ENCODE results near the gene PAPPA2. TPM values are rescaled to one million over a fixed set of nuclear protein-coding genes. Genes with fewer than 3 reads are reported as not detected.

PAPPA2 gene
- total RNA-seq, 2 experiments from 2014 or later = 0.19 TPM; not detected in 1

DNA sequence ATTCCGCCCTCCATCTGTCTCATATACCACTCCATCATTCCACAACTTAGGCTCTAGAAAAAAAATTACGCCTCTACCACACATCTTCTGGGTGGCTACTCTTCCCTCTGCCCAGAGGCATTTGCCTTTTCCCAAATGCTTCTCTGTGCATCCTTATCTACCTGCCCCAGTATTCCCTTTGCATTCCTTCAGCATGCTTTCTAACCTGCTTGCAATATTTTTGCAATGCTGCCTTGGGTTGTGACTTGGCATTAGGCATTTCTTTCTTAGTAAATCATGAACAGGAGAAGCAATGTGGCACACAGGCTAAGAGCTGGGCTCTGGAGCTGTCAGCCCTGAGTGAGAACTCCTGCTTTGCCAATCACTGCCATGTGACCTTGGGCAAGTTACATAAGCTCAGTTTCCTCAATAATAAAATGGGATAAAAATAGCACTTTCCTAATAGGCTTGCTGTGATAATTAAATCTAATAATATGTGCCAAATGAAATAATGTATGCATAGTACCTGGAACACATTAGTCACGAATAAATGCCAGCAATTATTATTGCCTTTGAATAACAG is 425.6 kb downstream of the PAPPA2 start:
- H3K79me2 ChIP-seq (ENCODE audit: insufficient read depth, low read depth, low read length) = no peaks in the 10 kb centered on the region
- H3K27ac ChIP-seq (ENCODE audit: low read depth, low read length, poor library complexity, severe bottlenecking) = no peak overlapping the region
- TF ChIP-seq EZH2phosphoT487 (IDR thresholded peaks at IDR 0.05; ENCODE audit: borderline replicate concordance, low read depth, low read length) (no peak), CTCF (conservative IDR thresholded peaks at IDR 0.05; ENCODE audit: low read length) (no peak)
- BruUV-seq (replicated peaks) = no TSS peak
- no peak for DNase-seq (ENCODE audit: low spot score)
- no peaks in the 10 kb centered on the region for H3K4me1 ChIP-seq (ENCODE audit: insufficient read depth, low read length, poor library complexity, severe bottlenecking)
- no peak overlapping the region for H3K4me3 ChIP-seq (ENCODE audit: low read depth, low read length, poor library complexity, severe bottlenecking)
- H2AFZ ChIP-seq (ENCODE audit: low read length) = no peak overlapping the region
- H3K9me3 ChIP-seq (ENCODE audit: low read length) = no peaks in the 10 kb centered on the region
- H3K9me2 ChIP-seq (ENCODE audit: insufficient read depth, low read length) = no peaks in the 10 kb centered on the region
- ChIA-PET CTCF (ENCODE audit: unreplicated experiment) (no interaction called here), POLR2A (interaction anchor here (0.5 kb wide), 1 partner anchor 619 kb away, joined by 3 read pairs; no protein-coding TSS in a partner anchor)
- no peaks in the 10 kb centered on the region for H3K36me3 ChIP-seq (ENCODE audit: insufficient read depth, low read length)
- no peak overlapping the region for H3K4me2 ChIP-seq (ENCODE audit: low read length)
- no peaks in the 10 kb centered on the region for H4K20me1 ChIP-seq (ENCODE audit: insufficient read depth, low read length)
- intact Hi-C loops (cut with micrococcal nuclease; ENCODE audit: unreplicated experiment) = loop anchor here (10.0 kb wide), 1 partner anchor 514 kb away; no protein-coding TSS in a partner anchor

DNA sequence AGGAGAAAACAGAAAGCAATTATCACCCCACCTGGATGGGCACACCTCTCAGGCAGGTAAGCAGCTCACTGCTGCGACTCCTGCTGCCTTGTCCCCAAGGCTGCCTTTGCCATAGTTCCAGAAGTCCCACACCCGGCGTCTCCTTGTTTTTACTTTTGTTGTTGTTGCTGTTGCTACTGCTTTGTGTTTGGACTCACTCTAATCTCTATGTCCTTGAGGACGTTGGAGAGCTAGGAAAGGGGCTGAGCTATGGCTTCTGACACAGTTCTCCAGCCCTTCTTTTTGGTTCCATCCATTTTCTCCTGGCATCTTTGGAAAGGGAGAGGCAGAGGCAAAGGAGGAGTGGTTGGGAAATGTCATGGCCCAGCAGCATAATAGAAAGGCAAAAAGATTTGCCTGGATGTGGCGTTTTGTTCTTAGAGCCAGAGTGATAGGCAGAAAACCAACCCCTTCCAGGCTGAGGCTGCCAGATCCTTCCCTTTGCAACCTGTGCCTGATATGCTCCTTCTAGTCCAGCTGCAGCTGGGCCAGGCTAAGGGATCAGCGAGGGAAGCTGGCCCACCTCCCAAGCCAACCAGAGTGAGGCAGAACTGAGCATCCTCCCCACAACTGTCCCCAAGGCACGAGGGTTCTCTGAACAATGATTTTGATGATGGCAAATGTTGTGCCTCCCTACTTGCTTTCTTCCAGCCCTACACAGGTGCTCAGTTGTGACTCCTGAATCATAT is 430.8 kb downstream of the PAPPA2 start:
- POLR2A ChIA-PET = no interaction called here
- intact Hi-C loops (cut with micrococcal nuclease; ENCODE audit: unreplicated experiment) = no loop called here
- CTCF ChIA-PET (ENCODE audit: unreplicated experiment) = no interaction called here

More for the DNA sequence above, 430.8 kb downstream of the PAPPA2 start:
- no peaks in the 10 kb centered on the region for H3K79me2 ChIP-seq (ENCODE audit: insufficient read depth, low read depth, low read length)
- TF ChIP-seq CTCF (conservative IDR thresholded peaks at IDR 0.05; ENCODE audit: low read length) (no peak), EZH2phosphoT487 (IDR thresholded peaks at IDR 0.05; ENCODE audit: borderline replicate concordance, low read depth, low read length) (no peak)
- H4K20me1 ChIP-seq (ENCODE audit: insufficient read depth, low read length) = no peaks in the 10 kb centered on the region
- no peak overlapping the region for H3K4me2 ChIP-seq (ENCODE audit: low read length)
- no peak overlapping the region for H3K4me3 ChIP-seq (ENCODE audit: low read depth, low read length, poor library complexity, severe bottlenecking)
- no peaks in the 10 kb centered on the region for H3K36me3 ChIP-seq (ENCODE audit: insufficient read depth, low read length)
- no peaks in the 10 kb centered on the region for H3K9me3 ChIP-seq (ENCODE audit: low read length)
- no peak for DNase-seq (ENCODE audit: low spot score)
- no peaks in the 10 kb centered on the region for H3K4me1 ChIP-seq (ENCODE audit: insufficient read depth, low read length, poor library complexity, severe bottlenecking)
- BruUV-seq (replicated peaks) = no TSS peak
- no peak overlapping the region for H3K27ac ChIP-seq (ENCODE audit: low read depth, low read length, poor library complexity, severe bottlenecking)
- no peak overlapping the region for H2AFZ ChIP-seq (ENCODE audit: low read length)
- H3K9me2 ChIP-seq (ENCODE audit: insufficient read depth, low read length) = no peaks in the 10 kb centered on the region

All from OCI-LY7 (cell line).